HG03066 (cell line): ENCODE measurements around the gene ZCCHC24.

ENCODE experiments used
- ATAC-seq: cut with Tn5 transposase; IDR thresholded peaks from one replicate; pipeline ENCODE4 v1.9.1; 2021; ENCODE audit warnings: low read depth; ENCODE audit not compliant: unreplicated experiment

The ZCCHC24 gene

GRCh38 chr10:79433324-79434222, 11.9 kb downstream of the ZCCHC24 start:
- no peak for ATAC-seq

- no peak for ATAC-seq
Observed at GRCh38 chr10:79431891-79432831, 13.3 kb downstream of the ZCCHC24 start.

- no peak for ATAC-seq
Observed at GRCh38 chr10:79431428-79431827, 14.0 kb downstream of the ZCCHC24 start.

- ATAC-seq: no peak
Observed at GRCh38 chr10:79430936-79431335, 14.5 kb downstream of the ZCCHC24 start.

GRCh38 chr10:79430325-79430905, 15.0 kb downstream of the ZCCHC24 start:
- ATAC-seq: no peak

- no peak for ATAC-seq
Observed at GRCh38 chr10:79429751-79430150, 15.7 kb downstream of the ZCCHC24 start.

GRCh38 chr10:79427965-79428364, 17.5 kb downstream of the ZCCHC24 start:
- no peak for ATAC-seq

- ATAC-seq: no peak
Observed at GRCh38 chr10:79425074-79425532, 20.3 kb downstream of the ZCCHC24 start.

GRCh38 chr10:79424221-79425073, 21.0 kb downstream of the ZCCHC24 start:
- no peak for ATAC-seq

- no peak for ATAC-seq
Observed at GRCh38 chr10:79422178-79422892, 23.1 kb downstream of the ZCCHC24 start.

GRCh38 chr10:79420974-79421688, 24.3 kb downstream of the ZCCHC24 start:
- ATAC-seq: no peak

- no peak for ATAC-seq
Observed at GRCh38 chr10:79418886-79419595, 26.4 kb downstream of the ZCCHC24 start.

GRCh38 chr10:79418274-79418673, 27.1 kb downstream of the ZCCHC24 start:
- no peak for ATAC-seq

- ATAC-seq: no peak
Observed at GRCh38 chr10:79417731-79418130, 27.7 kb downstream of the ZCCHC24 start.

- ATAC-seq: no peak
Observed at GRCh38 chr10:79417266-79417665, 28.2 kb downstream of the ZCCHC24 start.

- ATAC-seq: no peak
Observed at GRCh38 chr10:79416578-79417255, 28.7 kb downstream of the ZCCHC24 start.

GRCh38 chr10:79415736-79416577, 29.5 kb downstream of the ZCCHC24 start:
- ATAC-seq: no peak
